ENCODE measurements around the gene GMDS.

DNA sequence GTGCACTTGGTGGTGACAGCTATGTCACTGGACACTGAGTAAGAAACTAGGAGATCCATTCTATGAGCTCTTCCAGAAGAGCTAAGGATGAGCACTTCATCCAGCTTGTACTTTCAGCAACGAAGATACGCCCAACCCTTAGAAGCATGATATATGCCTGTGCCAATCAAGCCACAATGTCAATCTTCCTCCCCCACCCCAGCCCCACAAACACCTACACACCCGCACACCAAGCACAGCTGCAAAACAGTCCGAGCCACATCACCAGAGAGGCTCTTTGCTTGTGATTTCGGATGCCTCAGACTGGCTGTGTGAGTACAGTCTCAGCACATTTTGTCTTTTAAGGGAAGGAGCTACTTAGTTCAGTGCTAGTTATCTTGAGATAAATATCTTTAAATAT is 375.2 kb downstream of the GMDS start:
- TF ChIP-seq, protein P1, sequence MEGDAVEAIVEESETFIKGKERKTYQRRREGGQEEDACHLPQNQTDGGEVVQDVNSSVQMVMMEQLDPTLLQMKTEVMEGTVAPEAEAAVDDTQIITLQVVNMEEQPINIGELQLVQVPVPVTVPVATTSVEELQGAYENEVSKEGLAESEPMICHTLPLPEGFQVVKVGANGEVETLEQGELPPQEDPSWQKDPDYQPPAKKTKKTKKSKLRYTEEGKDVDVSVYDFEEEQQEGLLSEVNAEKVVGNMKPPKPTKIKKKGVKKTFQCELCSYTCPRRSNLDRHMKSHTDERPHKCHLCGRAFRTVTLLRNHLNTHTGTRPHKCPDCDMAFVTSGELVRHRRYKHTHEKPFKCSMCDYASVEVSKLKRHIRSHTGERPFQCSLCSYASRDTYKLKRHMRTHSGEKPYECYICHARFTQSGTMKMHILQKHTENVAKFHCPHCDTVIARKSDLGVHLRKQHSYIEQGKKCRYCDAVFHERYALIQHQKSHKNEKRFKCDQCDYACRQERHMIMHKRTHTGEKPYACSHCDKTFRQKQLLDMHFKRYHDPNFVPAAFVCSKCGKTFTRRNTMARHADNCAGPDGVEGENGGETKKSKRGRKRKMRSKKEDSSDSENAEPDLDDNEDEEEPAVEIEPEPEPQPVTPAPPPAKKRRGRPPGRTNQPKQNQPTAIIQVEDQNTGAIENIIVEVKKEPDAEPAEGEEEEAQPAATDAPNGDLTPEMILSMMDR (conservative IDR thresholded peaks at IDR 0.05; ENCODE audit: low read length) = no peak
- TF ChIP-seq EZH2phosphoT487 (IDR thresholded peaks at IDR 0.05; ENCODE audit: borderline replicate concordance) = no peak

Measured in Loucy (cell line).